H1 (cell line): ENCODE data around the gene RAB3GAP2. TPM values are rescaled to one million over a fixed set of nuclear protein-coding genes. Genes with fewer than 3 reads are reported as not detected.

ENCODE experiments used
- CHD7 ChIP-seq: fragments of 300-600 bp; sonication (generic); IDR thresholded peaks from 2 replicates; pipeline ENCODE4 v1.7.1; 2012; ENCODE audit warnings: low read length, moderate library complexity, mild to moderate bottlenecking, inconsistent platforms; ENCODE audit not compliant: insufficient replicate concordance
- CTBP2 ChIP-seq: IDR thresholded peaks from 2 replicates; pipeline ENCODE4 v1.7.0; 2011; ENCODE audit warnings: borderline replicate concordance, mild to moderate bottlenecking, moderate library complexity, mixed read lengths, low read length; ENCODE audit not compliant: insufficient read depth, insufficient read length
- EP300 ChIP-seq, 2 experiments: IDR thresholded peaks; 1 replicate in 1 of 2; 2 replicates in 1 of 2; pipeline ENCODE4 v1.6.1; 2011 to 2012; ENCODE audit warnings: low read depth in 2 of 2, low read length in 2 of 2, mild to moderate bottlenecking in 2 of 2, borderline replicate concordance in 1 of 2, inconsistent platforms in 1 of 2, moderate library complexity in 1 of 2
- SAP30 ChIP-seq: fragments of 300-600 bp; sonication (generic); IDR thresholded peaks from 2 replicates; pipeline ENCODE4 v1.7.1; 2012; ENCODE audit warnings: low read length, moderate library complexity, mild to moderate bottlenecking, inconsistent platforms; ENCODE audit not compliant: insufficient read depth, insufficient replicate concordance
- TAF7 ChIP-seq: optimal IDR thresholded peaks from 2 replicates; pipeline ENCODE3; 2011; ENCODE audit warnings: low read depth, mild to moderate bottlenecking, inconsistent platforms, low read length, moderate library complexity, borderline replicate concordance
- polyA plus RNA-seq, 7 experiments: library from polyadenylated mRNA; depleted of rRNA in 3 of 7; stranded (reverse) in 5 of 7; unstranded in 2 of 7; fragments of >200 nt in 5 of 7; fragments of 200-250 nt in 2 of 7; gene quantifications; 1 replicate in 5 of 7; 2 replicates in 1 of 7; 4 replicates in 1 of 7; pipeline versions ENCODE4 v1.2.1 to v1.2.3, GENCODE V29; 2011 to 2013; ENCODE audit warnings: missing spikeins in 2 of 7, mixed read lengths in 2 of 7
- total RNA-seq: library from RNA; stranded (reverse); fragmentation: NEBNext Ultra II Directional; extraction: Animal tissue kit (Norgen Biotek cat#: 25700); gene quantifications from 2 replicates; pipeline ENCODE4 v1.2.1, GENCODE V29; 2021

The RAB3GAP2 gene
- total and polyA plus RNA-seq, 2 of the 8 experiments (the other 6 are each of a cell fraction or from before 2014, with no cell fraction given): 19.7 to 52.7 TPM

- TF ChIP-seq CHD7: no peak
- no peak for TF ChIP-seq TAF7
- no peak for TF ChIP-seq EP300 (IDR thresholded peaks at IDR 0.05; ENCODE audit: borderline replicate concordance in 1 of 2, low read depth in 2 of 2, low read length in 2 of 2)
- TF ChIP-seq SAP30: no peak
- TF ChIP-seq CTBP2: no peak
These were observed 24.7 kb upstream of the RAB3GAP2 start (continued) for GRCh38 chr1:220296981-220297380.
